Measurements from ENCODE around the gene CLIP1. TPM values are rescaled to one million over a fixed set of nuclear protein-coding genes. Genes with fewer than 3 reads are reported as not detected.
"Not testable (repeated sequence)": the region's sequence is repeated elsewhere in the genome, so short reads cannot be mapped to it uniquely, and the experiment has no call there.

Gene CLIP1
- total RNA-seq, 1 donor from 2014 or later = 108 TPM

DNA sequence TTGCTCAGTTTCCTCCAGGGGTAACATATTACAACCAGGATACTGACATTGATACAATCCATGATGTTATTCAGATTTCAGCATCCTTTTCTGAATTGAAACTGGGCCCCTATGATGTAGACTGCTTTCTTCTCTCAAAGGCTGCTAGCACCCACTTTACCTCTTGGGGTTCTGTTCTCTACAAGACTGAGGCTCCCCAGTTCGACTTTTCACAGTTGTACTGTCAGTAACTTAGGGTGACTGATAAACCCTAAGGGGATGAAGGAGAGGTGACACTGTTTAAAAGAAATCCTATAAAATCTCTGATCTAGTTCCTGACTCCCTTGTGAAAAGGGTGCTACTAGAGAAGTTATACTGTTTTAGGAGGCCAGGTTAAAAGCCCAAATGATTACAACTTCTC, 157.0 kb downstream of the CLIP1 start:
- TF ChIP-seq, protein P1, sequence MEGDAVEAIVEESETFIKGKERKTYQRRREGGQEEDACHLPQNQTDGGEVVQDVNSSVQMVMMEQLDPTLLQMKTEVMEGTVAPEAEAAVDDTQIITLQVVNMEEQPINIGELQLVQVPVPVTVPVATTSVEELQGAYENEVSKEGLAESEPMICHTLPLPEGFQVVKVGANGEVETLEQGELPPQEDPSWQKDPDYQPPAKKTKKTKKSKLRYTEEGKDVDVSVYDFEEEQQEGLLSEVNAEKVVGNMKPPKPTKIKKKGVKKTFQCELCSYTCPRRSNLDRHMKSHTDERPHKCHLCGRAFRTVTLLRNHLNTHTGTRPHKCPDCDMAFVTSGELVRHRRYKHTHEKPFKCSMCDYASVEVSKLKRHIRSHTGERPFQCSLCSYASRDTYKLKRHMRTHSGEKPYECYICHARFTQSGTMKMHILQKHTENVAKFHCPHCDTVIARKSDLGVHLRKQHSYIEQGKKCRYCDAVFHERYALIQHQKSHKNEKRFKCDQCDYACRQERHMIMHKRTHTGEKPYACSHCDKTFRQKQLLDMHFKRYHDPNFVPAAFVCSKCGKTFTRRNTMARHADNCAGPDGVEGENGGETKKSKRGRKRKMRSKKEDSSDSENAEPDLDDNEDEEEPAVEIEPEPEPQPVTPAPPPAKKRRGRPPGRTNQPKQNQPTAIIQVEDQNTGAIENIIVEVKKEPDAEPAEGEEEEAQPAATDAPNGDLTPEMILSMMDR (IDR thresholded peaks at IDR 0.05) = no peak
- no peak for ATAC-seq
- Histone ChIP-seq H3K4me3 (peak overlapping the region; percentile 89), H3K36me3 (peaks cover 41% of the 10 kb centered on the region), H3K9me3 (no peaks in the 10 kb centered on the region), H3K4me1 (peaks cover 10% of the 10 kb centered on the region), H3K27ac (peak overlapping the region; percentile 94), H3K27me3 (no peaks in the 10 kb centered on the region)
- no peak for DNase-seq
- intact Hi-C loops (cut with DNase I) = no loop called here

DNA sequence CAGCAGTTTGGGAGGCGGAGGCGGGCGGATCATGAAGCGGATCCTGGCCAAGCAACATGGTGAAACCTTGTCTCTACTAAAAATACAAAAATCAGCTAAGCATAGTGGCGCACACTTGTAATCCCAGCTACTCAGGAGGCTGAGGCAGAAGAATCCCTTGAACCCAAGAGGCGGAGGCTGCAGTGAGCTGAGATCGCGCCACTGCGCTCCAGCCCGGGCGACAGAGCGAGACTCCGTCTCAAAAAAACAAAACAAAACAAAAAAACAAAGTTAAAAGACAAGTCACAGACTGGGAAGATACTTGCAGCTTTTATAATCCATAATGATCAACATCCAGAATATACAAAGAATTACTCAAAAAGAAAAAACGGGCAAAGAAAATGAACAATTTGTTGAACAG, 161.7 kb downstream of the CLIP1 start:
- ATAC-seq; H3K4me1 ChIP-seq; H3K9me3 ChIP-seq; H3K27ac ChIP-seq; intact Hi-C loops (cut with DNase I); H3K4me3 ChIP-seq; DNase-seq; H3K27me3 ChIP-seq: not testable (repeated sequence)
- peaks cover 85% of the 10 kb centered on the region for H3K36me3 ChIP-seq

DNA sequence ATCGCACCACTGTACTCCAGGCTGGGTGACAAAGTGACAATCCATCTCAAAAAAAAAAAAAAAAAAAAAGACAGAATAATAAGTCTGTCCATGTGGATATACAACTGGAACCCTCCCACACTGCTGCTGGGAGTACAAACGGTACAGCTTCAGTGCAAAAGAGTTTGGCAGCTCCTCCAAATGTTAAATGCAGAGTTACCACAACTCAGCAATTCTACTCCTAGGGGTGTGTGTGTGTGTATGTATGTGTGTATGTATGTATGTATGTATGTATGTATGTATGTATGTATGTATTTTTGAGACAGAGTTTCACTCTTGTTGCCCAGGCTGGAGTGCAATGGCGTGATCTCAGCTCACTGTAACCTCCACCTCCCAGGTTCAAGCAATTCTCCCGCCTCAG, 163.5 kb downstream of the CLIP1 start:
- H3K36me3 ChIP-seq = peaks cover 96% of the 10 kb centered on the region

DNA sequence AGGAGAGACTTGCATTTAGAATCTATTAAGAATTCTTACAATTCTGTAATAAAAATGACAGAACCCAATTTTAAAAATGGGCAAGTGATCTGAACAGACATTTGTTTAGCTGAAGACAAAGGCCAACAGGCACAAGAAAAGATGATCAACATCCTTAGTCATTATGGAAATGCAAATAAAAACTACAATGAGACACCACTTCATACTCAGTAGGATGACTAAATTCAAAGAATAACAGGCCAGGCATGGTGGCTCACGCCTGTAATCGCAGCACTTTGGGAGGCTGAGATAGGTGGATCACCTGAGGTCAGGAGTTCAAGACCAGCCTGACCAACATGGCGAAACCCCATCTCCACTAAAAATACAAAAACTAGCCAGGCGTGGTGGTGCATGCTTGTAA, 164.0 kb downstream of the CLIP1 start:
- ATAC-seq; DNase-seq; intact Hi-C loops (cut with DNase I); H3K27ac ChIP-seq; H3K4me3 ChIP-seq; H3K4me1 ChIP-seq; H3K9me3 ChIP-seq; H3K27me3 ChIP-seq: not testable (repeated sequence)
- peaks cover 91% of the 10 kb centered on the region for H3K36me3 ChIP-seq

More for the DNA sequence above, 163.5 kb downstream of the CLIP1 start:
- ATAC-seq; DNase-seq; H3K4me3 ChIP-seq; H3K4me1 ChIP-seq; H3K9me3 ChIP-seq; H3K27ac ChIP-seq; H3K27me3 ChIP-seq; intact Hi-C loops (cut with DNase I): not testable (repeated sequence)

DNA sequence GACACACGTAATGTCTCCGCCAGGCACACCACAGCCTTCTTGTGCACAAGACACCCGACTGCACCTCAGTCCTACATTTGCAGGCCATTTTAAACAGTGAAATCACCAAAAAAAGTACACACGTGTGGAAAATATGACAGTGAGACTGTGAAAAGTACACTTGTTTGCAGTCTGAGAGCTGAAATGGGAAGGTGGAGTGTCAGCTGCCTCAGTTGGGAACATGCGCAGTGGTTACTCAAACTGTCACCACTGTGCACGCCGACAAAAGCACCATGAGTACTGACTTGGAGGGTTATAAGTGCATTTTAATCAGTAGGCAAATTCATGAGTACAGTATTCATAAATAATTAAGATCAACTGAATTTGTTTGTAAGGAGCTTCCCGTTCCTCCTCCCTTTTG, 171.9 kb downstream of the CLIP1 start:
- no peaks in the 10 kb centered on the region for H3K27me3 ChIP-seq
- no peak overlapping the region for H3K4me3 ChIP-seq
- DNase-seq = no peak
- ATAC-seq = no peak
- intact Hi-C loops (cut with DNase I) = no loop called here
- H3K27ac ChIP-seq = no peak overlapping the region
- TF ChIP-seq, protein P1 (IDR thresholded peaks at IDR 0.05) = no peak
- H3K36me3 ChIP-seq = peaks cover 44% of the 10 kb centered on the region
- H3K4me1 ChIP-seq = no peaks in the 10 kb centered on the region
- H3K9me3 ChIP-seq = no peaks in the 10 kb centered on the region

DNA sequence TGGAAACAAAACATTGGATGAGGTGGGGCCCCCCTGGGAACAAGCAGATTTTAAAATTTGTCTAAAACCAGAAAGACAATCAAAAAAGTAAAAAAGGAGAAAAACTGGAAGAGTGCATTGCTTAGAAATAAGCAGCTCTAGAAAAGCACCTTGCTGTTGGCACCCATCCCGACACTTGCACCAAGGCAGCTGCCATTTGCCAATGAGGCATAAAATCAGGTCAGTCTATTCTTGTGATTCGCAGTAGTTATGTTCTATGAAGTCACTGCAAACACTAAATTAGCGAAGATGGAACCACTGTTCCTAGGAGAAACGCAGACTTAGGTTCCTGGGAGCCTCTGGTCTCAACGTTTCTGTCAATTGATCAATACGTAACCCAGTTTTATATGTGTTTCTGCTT, 172.4 kb downstream of the CLIP1 start:
- Histone ChIP-seq H3K9me3 (no peaks in the 10 kb centered on the region), H3K27me3 (no peaks in the 10 kb centered on the region), H3K36me3 (peaks cover 40% of the 10 kb centered on the region), H3K27ac (no peak overlapping the region), H3K4me3 (no peak overlapping the region), H3K4me1 (no peaks in the 10 kb centered on the region)
- DNase-seq = no peak
- intact Hi-C loops (cut with DNase I) = no loop called here
- no peak for ATAC-seq
- TF ChIP-seq, protein P1 (IDR thresholded peaks at IDR 0.05) = no peak

DNA sequence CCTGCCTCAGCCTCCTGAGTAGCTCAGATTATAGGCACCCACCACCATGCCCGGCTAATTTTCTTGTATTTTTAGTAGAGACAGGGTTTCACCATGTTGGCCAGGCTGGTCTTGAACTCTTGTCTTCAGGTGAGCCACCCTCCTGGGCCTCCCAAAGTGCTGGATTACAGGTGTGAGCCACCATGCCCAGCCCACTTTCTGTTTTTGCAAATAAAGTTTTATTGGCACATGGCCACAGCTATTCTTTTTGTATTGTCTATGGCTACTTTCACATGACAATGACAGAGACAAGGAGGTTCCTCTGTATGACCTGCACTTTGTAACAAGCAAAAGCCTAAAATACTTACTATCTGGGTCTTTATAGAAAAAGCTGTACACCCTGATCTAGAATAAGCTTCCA, 176.9 kb downstream of the CLIP1 start:
- no peak overlapping the region for H3K27ac ChIP-seq
- H3K4me3 ChIP-seq = no peak overlapping the region
- ATAC-seq (no peak), DNase-seq (no peak)
- intact Hi-C loops (cut with DNase I) = no loop called here
- TF ChIP-seq, protein P1 (IDR thresholded peaks at IDR 0.05) = no peak
- no peaks in the 10 kb centered on the region for H3K4me1 ChIP-seq
- H3K27me3 ChIP-seq = no peaks in the 10 kb centered on the region
- H3K36me3 ChIP-seq = peaks cover 61% of the 10 kb centered on the region
- H3K9me3 ChIP-seq = no peaks in the 10 kb centered on the region

Data from upper lobe of right lung (tissue), 1 donor.